ENCODE results near the gene TEKT2. TPM values are rescaled to one million over a fixed set of nuclear protein-coding genes. Genes with fewer than 3 reads are reported as not detected.

Gene TEKT2
- total and polyA plus RNA-seq, 2 of the 8 experiments (the other 6 are each of a cell fraction or from before 2014, with no cell fraction given), result 1.6 to 1.7 TPM

DNA sequence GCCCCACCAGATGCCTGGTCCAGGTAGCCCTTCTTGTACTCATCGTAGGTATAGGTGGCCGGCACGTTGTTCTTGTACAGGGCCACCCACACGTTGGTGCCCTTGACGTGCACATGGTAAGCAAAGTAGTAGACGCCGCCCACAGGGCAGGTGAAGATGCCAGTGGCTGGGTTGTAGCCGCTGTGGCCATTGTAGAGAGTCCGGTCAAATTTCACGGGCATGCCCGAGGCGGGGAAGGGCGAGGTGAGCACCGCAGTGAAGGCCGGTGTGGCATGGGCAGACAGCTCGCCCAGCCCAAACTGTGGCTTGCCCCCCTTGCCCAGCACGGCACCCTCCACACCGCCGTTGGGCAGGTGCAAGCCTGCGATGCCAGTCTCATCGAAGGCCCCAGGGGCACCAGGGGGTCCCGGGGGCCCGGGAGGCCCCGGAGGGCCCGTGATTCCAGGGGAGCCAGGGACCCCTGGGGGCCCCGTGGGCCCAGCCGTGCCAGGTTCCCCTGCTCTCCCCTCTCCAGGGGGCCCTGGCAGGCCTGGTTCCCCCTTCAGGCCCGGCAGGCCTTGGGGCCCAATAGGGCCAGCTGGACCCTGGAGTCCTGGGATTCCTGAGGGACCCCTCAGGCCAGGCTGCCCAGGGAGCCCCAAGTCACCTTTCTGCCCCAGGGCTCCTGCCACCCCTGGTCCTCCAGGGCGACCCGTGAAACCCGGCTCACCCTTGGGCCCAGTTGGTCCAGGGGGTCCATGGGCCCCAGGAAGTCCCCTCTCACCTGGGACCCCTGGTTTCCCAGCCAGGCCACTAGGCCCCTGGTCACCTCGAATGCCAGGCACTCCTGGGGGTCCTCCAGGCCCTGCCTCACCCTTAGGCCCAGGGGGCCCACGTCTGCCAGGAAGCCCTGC, 14.0 kb downstream of the TEKT2 start:
- WGBS, 2 experiments (ENCODE audit: extremely low coverage in 1 of 2, insufficient coverage in 1 of 2, insufficient read length in 1 of 2, insufficient replicate concordance in 2 of 2, low coverage in 1 of 2, low lambda C conversion rate in 2 of 2, missing lambda C conversion rate in 1 of 2), result 88% methylated on average over 23 of the region's 33 CpGs; no CpG with 5 or more reads in 1 of the 2 experiments
- no peak overlapping the region for H3K4ac ChIP-seq (replicated peaks; ENCODE audit: insufficient read length, low read depth, low read length)
- no peak overlapping the region for H2AK5ac ChIP-seq (ENCODE audit: low read depth, low read length)
- H2BK20ac ChIP-seq (ENCODE audit: low read length), result no peak overlapping the region
- H3K4me2 ChIP-seq (ENCODE audit: insufficient read depth in 1 of 2, low read depth in 2 of 2, low read length in 2 of 2), result peak overlapping the region in 1 of 2 experiments; percentile 25; a peak in 1 of 4 replicates
- no peak overlapping the region for H3K56ac ChIP-seq (replicated peaks; ENCODE audit: insufficient read length, low read depth, low read length)
- H3K79me1 ChIP-seq (ENCODE audit: low read depth, low read length), result no peaks in the 10 kb centered on the region
- DNase-seq (ENCODE audit: low read depth in 1 of 2, low spot score in 2 of 2) (no peak), FAIRE-seq (no peak)
- no peak overlapping the region; the same call in 1 of the 2 replicates for H3K18ac ChIP-seq (ENCODE audit: extremely low read depth, low read length)
- H3K4me3 ChIP-seq (ENCODE audit: extremely low read depth in 1 of 4, insufficient read depth in 2 of 4, low read depth in 3 of 4, low read length in 4 of 4), result no peak overlapping the region
- H2BK120ac ChIP-seq (replicated peaks; ENCODE audit: low read depth, low read length), result no peak overlapping the region
- peaks cover 13 to 21% (median 16%) of the 10 kb centered on the region in 4 experiments for H3K36me3 ChIP-seq (ENCODE audit: control insufficient read depth in 2 of 4, insufficient read depth in 4 of 4, low read length in 3 of 4)
- no peak overlapping the region for H2AFZ ChIP-seq (ENCODE audit: low read length)
- H3K79me2 ChIP-seq (ENCODE audit: control insufficient read depth in 1 of 2, insufficient read depth in 2 of 2, low read length in 2 of 2), result no peaks in the 10 kb centered on the region
- peaks cover 0 to 11% (median 7%) of the 10 kb centered on the region in 4 experiments; a peak in 3 of 7 replicates for H3K4me1 ChIP-seq (replicated peaks in 1 of 4; ENCODE audit: control insufficient read depth in 3 of 4, insufficient read depth in 4 of 4, low read length in 3 of 4)
- H4K5ac ChIP-seq (ENCODE audit: insufficient read length, low read depth, low read length), result no peak overlapping the region
- 0 out of 7 replicates have a peak, but pooled peaks cover 0 to 2% (median 0%) of the 10 kb centered on the region in 4 experiments for H3K27me3 ChIP-seq (replicated peaks in 1 of 4; ENCODE audit: control insufficient read depth in 3 of 4, extremely low read depth in 1 of 4, insufficient read depth in 3 of 4, low read length in 3 of 4)
- H2BK5ac ChIP-seq (ENCODE audit: low read depth, low read length), result peak overlapping the region; percentile 44; the same call in 1 of the 2 replicates
- no peak overlapping the region for H2BK15ac ChIP-seq (ENCODE audit: low read length)
- H3K23ac ChIP-seq (ENCODE audit: insufficient read length), result no peak overlapping the region
- no peak overlapping the region for H4K8ac ChIP-seq (ENCODE audit: extremely low read depth, insufficient read depth, low read length)
- 0 out of 2 replicates have a peak overlapping the region, but pooled peaks have one; percentile 75 for H2BK12ac ChIP-seq (ENCODE audit: low read depth, low read length)
- H3K9me3 ChIP-seq (ENCODE audit: insufficient read depth in 2 of 2, low read depth in 1 of 2, low read length in 1 of 2), result no peaks in the 10 kb centered on the region
- no peaks in the 10 kb centered on the region for H3K23me2 ChIP-seq (ENCODE audit: low read depth, low read length)
- POLR2A ChIA-PET (ENCODE audit: partially characterized antibody), result interaction anchor here (0.7 to 7.8 kb wide), 9 partner anchors 10 to 224 kb away, joined by 3 to 61 read pairs (median 4); no protein-coding TSS in a partner anchor
- H4K91ac ChIP-seq (replicated peaks; ENCODE audit: insufficient read length, low read length), result peak overlapping the region; percentile 1
- CTCF ChIA-PET (ENCODE audit: partially characterized antibody), result interaction anchor here (0.7 to 32.6 kb wide), 17 partner anchors 8 to 322 kb away, joined by 3 to 738 read pairs (median 5); partner anchors contain the start of genes SH3D21 and TRAPPC3
- H3K14ac ChIP-seq (ENCODE audit: insufficient read length), result no peak overlapping the region
- H4K20me1 ChIP-seq (replicated peaks in 1 of 2; ENCODE audit: control insufficient read depth in 1 of 2, insufficient read depth in 2 of 2, low read length in 2 of 2), result no peaks in the 10 kb centered on the region
- no peak overlapping the region; a peak in 1 of 7 replicates for H3K9ac ChIP-seq (replicated peaks in 1 of 4; ENCODE audit: extremely low read depth in 1 of 4, low read depth in 3 of 4, low read length in 3 of 4)
- H3K27ac ChIP-seq (ENCODE audit: low read depth, low read length), result no peak overlapping the region; the same call in 1 of the 2 replicates
- TF ChIP-seq POU5F1 (IDR thresholded peaks at IDR 0.05; ENCODE audit: low read depth, low read length), result no peak
- TF ChIP-seq BCL11A (IDR thresholded peaks at IDR 0.05; ENCODE audit: low read depth in 2 of 2, low read length in 2 of 2), result no peak
- no peak for TF ChIP-seq BRCA1 (IDR thresholded peaks at IDR 0.05; ENCODE audit: low read depth, low read length)
- no peak for TF ChIP-seq NRF1 (IDR thresholded peaks at IDR 0.05; ENCODE audit: low read depth, low read length)
- TF ChIP-seq FOSL1 (IDR thresholded peaks at IDR 0.05; ENCODE audit: insufficient read depth, low read depth, low read length), result no peak
- no peak for TF ChIP-seq POLR2A (IDR thresholded peaks at IDR 0.05; ENCODE audit: control extremely low read depth in 1 of 2, low read depth in 2 of 2, low read length in 2 of 2)
- no peak for TF ChIP-seq CHD2 (IDR thresholded peaks at IDR 0.05; ENCODE audit: low read length)
- TF ChIP-seq CBX5 (IDR thresholded peaks at IDR 0.05; ENCODE audit: low read depth, low read length), result no peak
- TF ChIP-seq EGR1 (IDR thresholded peaks at IDR 0.05; ENCODE audit: borderline replicate concordance, low read depth, low read length), result no peak
- TF ChIP-seq PHF8 (conservative IDR thresholded peaks at IDR 0.05; ENCODE audit: low read depth, low read length), result no peak
- no peak for TF ChIP-seq CBX8 (IDR thresholded peaks at IDR 0.05; ENCODE audit: borderline replicate concordance, low read depth, low read length)
- no peak for TF ChIP-seq SUZ12 (IDR thresholded peaks at IDR 0.05; ENCODE audit: low read length)
